NCI-H1694 (cell line): ENCODE data around the gene PDGFRB.
A peak's percentile ranks its signal among the peaks of the same experiment; 100 is the strongest.

Source experiments
- DNase-seq: peaks from one replicate; lab custom pipeline; 2025; lab: John Stamatoyannopoulos, UW

PDGFRB gene

DNA sequence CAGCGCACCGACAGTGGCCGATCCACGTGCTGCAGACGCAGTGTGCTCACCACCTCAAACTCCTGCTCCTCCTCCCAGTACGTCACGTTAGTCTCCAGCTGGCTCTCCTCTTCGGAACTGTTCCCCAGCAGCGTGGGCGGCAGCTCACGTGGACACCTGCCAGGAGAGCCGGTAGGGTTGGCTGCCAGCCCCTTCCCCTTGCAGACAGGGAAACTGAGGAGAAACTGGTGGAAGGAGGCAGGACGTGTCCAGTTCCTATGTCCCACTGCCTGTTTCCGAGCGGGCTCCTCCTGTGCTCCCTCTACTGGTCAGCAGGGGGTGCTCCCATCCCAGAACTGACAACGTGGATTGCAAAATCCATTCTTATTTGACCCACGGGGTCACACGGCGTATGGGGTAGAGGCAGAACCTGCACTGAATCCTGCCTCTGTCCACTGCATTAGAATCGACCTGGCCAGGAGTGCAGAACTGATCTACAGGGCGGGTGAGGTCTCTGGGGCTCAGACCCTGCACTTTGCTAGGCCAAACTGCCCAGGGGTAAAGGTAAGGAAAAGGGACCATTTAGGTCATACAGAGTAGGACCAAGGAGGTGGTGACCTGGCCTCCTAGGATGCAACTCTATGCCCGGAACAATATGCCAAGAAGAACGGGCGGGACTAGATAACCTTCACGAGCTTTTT lies 25.7 kb downstream of the PDGFRB start:
- peak; percentile 43 for DNase-seq

DNA sequence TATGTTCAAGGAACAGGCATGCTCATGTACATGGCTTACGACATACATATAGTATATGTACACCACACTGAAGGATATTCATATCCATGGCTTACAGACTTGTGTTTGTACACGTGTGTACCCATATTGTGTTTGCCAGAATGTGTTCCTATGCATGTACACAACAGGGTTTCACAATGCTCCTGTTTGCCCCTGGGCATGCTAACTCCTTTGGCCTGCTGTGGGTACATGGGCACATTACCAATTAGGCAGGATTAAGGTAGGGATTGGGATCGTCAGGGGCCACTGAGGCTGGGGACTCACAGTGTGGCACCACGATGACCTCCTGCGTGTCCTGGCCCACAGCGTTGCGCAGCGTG lies 26.2 kb downstream of the PDGFRB start:
- no peak for DNase-seq

DNA sequence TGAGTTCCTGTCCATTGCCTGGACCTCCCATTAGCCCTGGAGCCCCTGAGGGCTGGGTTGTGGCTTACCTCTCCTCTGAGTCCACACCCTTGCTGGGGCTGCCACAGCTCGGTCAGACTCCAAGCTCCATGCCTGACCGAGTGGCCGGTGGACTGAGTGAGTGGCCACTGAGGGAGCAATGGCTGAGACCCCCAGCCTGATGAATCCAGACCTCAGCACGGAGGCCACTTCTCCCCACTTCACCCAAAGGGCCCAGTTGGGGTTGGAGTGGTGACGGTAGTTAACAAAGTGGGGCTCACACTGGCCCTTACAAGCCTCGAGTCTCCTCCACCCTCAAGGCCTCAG lies 28.8 kb downstream of the PDGFRB start:
- no peak for DNase-seq

DNA sequence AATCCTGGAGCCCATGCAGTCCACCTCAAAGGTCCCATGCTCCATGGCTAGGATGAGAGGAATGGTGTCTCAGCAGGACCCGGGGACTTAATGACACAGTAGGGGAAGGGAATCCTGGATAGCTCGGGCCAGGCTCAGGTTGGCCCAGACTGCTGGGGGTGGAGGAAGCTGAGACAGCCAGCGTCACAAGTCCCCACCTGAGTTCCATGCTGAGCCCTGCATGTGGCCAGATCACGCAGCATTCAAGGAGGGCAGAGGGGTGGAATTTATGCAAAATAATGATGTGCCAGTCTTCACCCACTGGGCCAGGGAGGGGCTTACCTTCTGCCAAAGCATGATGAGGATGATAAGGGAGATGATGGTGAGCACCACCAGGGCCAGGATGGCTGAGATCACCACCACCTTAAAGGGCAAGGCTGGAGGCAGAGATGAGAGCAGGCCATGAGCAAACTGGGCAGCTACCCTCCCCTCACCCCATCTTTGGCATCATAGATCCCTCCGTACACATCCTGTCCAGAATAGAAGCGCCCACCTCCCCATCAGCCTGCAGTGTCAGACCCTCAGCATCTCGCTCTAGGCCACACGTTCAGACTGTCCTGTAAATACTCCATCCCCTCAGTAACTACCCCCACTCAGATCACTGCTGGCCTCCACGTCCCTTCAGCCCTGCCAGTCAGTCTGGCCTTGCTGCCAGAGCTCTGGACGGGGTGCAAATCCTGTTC lies 29.3 kb downstream of the PDGFRB start:
- DNase-seq, result no peak

DNA sequence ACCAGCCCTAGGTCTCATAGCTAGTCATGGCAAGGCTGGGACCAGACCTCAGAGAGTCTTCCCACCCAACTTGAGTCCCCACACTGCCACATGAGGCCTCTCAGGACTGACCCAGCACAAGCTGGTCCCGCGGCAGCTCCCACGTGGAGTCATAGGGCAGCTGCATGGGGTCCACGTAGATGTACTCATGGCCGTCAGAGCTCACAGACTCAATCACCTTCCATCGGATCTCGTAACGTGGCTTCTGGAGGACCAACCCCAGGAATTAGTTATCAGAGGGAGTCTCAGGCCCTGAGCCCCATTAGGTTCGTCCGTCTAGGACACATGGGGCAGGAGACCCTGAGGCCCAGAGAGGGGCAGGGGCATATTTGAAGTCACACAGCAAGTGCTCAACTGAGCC lies 30.3 kb downstream of the PDGFRB start:
- DNase-seq, result no peak

DNA sequence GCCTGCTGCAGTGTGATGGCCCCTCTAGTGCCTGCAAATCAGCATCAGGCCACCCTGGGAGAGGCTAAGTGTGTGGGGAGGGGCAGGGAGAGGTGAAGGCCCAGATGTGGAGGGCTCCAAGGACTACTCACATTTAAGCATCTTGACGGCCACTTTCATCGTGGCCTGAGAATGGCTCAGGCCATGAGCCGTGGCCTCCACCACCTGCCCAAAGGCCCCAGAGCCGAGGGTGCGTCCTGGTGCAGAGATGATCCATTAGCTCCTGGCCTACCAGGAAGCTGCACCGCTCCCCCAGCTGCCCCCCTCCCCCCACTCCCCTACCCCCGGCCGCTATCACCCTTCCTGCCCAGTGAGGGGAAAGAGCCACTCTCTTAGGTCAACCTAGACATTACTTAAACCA lies 31.0 kb downstream of the PDGFRB start:
- DNase-seq, result no peak

GRCh38 chr5:150124111-150124557 lies 31.5 kb downstream of the PDGFRB start:
- no peak for DNase-seq

GRCh38 chr5:150123542-150123941 lies 32.1 kb downstream of the PDGFRB start:
- DNase-seq, result no peak

DNA sequence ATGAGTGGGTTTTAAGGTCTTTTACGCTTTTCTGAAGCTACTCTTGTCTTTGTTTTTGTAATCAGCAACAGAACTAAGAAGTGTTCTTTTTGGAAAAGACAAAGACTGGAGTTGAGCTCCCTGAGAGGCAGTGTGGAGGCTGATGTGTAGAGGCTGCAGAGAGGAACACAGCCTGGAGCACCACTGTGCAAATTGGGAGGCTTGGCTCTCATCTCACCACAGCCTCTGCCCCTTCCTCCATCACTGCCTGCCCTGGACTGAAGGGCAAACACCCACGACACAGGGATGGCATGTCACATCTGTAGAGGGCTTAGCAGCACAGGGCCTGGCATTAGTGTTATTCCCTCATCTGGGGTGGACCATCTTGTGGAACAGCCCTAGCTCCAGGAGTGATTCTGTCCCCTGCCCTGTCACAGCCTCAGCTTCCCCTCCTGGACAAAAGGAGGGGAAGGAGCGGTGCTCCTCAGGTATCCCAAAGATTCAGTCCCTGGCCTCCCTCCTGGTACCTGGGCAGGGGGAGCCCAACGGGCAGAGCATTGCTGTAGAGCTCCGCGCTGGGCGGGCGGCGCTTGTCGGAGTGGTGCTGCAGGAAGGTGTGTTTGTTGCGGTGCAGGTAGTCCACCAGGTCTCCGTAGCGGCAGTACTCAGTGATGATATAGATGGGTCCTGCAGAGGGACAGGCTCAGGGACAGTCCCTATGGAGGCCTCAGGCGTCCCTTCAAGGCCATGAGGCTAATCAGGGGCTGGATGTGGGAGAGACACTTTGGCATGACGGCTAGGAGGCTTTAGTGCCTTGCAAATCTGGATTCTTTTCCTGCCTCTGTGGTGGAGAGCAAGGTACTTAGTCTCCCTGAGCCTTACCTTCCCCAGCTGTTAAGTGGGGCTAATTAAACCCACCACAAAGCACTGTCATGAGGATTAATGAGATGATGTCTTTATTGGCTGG lies 32.8 kb downstream of the PDGFRB start:
- DNase-seq, result no peak

DNA sequence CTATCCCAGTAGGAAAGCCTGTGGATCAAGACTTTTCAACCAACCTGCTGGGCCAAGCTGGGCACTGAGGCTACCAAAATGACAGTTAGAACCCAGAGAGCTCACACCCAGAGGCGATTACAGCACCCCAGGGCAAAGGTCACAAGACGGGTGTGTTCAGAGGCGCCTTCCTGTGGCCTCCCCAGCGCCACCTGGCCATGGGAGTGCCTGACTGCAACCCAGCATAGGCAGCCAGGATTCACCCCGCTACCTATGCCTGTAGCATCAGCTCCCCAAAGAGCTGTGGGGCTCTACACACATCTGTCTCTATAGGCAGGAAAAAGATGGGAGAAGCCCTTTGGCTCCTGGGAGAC lies 33.5 kb downstream of the PDGFRB start:
- DNase-seq, result no peak

- no peak for DNase-seq
Measured at GRCh38 chr5:150121448-150122157, 34.0 kb downstream of the PDGFRB start.

DNA sequence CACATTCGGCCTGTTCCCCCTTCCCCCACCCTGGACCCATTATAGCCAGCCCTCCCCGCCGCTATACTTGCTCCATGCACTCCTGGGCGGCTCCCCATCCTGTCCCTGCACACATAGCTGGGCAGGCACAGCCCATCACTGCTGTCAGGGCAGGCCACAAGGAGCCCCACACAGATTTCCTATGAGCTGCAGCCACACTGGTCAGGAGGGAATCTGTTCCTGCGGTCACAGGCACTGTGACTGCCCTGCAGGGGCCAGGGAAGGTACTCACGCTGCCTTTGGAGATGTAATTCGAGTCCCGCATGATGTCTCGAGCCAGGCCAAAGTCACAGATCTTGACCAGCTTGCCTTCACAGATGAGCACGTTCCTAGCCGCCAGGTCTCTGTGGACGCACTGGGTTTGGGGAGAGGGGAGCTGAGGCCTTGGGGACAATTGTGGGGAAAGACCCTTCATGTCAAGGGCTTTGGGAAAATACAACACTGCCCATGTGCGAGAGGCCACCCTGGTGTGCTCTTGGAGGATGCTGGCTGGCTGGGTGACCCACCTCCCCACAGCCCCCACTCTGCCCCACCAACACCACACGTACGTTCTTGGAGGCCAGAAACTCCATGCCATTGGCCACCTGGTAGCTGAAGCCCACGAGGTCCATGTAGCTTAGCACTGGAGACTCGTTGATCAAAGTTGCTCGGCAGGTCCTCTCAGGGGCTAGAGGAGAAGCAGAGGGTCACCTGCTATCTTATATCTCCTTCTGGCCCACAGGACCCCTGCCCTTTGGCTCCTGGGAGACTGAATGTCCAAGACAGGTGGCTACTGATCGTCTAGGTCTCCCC lies 34.8 kb downstream of the PDGFRB start:
- no peak for DNase-seq

DNA sequence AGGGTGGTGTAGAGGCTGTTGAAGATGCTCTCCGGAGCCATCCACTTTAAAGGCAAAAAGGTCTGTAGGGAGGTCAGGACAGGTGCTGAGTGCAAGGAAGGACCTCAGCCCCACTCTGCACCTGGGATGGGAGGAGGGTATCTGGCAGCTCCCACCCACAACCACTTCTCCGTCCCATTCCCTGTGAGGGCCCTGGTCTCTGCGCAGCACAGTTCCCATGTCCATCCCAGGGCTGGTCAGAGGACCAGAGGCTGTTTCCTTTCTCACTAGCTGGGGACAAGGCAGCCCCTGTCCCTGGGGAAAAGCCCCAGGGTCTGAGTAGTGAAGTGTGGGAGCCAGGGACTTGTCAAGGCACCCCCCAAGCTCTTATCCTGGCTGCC lies 35.6 kb downstream of the PDGFRB start:
- no peak for DNase-seq

DNA sequence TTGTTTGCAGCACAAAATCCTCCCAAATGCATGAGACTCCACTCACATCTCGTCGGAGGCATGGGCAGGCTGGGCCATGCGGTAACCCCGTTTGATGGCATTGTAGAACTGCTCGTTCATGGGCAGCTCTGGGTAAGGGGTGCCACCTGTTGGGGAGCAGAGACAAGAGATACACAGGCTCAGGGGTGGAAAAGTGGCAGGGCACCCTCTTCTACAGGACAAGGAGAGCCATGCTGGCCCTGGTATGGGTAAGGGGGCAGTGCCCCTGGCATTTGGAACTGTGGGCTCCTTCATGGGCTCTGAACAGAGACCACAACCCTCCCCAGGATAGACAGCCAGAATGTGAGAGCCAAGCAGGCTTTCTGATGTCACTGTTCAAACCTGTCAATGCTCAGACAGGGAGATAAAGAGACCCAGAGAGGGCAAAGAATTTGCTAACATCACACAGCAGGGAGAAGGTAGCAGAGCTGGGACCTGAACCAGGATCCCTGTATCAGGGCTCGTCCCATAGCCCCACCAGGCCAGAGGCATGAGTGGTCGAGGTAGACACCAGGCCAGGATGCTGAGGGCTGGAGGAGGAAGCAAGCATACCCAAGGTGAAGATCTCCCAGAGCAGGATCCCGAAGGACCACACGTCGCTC lies 36.1 kb downstream of the PDGFRB start:
- DNase-seq, result no peak

DNA sequence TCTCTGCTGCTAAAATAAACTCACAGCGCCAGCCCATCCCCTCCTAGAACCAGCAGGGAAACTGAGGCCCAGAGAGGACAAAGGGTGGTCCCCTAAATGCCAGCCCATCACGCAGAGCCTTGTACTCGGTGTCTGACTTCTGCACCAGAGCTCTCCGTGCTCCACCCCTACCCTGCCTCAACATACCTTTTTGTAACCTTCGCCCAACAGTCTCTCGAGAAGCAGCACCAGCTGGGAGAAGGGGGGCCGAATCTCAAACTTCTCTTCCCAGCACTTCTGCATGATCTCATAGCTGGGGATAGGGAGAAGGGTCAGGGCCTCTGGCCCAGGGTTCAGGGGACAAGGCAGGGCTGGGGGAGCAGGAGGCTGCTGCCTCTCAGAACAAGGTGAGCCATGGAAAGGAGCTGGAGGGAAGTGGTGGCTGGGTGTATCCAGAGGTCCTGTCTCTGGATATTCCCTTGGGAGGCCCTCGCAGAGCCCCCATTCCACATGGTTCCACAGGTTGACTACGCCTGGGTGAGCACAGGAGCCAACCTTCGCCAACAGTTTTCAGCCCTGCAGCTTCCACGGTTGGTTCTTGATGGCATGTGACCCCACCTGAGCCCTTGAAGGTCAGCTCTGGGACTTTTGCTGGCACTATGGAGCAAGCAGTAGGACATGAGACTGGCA lies 37.0 kb downstream of the PDGFRB start:
- DNase-seq, result no peak

DNA sequence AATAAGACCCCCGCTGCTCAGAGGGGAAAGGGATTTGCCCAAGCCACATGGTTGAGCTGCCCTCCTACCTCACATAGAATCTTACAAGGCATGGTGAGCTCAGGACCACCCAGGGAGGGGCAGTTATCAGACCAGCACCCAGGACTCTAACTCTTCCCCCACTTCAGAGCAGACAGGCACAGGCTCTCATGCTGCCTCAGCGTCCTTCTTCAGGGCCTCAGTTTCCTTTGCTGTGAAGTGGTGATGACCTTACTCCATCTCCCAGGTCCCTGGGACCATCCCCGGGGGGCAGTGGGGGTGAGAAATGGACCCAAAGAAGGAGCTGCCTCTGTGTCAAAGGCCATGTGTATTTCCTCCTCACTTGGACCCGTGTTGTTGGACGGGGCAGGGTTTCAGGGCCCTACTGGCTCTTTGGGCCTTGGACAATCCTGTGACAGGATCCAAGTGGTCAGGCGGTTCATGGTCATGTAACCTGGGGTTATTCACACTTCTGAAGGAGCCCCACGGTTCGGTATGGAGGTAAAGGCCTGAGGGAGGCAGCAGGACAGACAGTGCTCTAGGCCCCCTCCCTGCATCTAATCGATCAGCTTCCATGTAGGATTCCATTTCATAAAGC lies 37.6 kb downstream of the PDGFRB start:
- no peak for DNase-seq

DNA sequence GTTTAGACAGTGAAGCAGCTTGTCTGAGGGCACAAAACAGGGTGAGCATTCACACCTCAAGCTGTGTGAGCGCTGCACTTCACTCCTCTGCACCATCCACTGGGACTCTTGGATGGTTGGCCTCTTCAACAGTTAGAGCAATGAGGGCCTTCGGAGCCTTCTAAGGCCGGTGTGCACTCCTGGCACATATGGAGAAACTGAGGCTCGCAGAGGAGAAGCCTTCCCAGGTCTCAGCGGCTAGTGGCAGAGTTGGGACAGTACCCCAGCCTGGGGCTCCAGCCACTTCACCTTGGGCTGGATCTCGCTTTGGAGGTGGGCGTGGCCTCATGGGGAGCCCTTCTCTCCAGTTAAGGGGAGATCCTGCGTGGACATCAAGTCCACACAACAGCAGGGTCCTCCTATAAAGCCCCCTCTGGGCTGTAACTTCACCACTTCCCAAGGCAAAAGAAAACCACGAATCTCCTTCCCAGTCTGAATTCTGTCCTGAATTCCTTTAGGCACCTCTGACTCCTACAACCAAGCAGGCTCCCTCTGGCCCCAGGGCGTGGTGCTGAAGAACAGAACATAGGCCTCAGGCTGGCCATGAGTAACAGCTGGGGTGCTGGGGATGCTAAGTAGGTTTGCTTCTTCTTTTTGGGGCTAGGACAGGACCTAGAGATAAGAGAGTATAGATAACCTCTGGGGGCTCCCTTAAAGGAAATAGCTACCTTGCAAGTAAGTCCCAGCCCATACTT lies 38.8 kb downstream of the PDGFRB start:
- DNase-seq, result no peak

GRCh38 chr5:150114773-150115408 lies 40.8 kb downstream of the PDGFRB start:
- no peak for DNase-seq
